ENCODE measurements around the gene SLC9A3.

The SLC9A3 gene

DNA sequence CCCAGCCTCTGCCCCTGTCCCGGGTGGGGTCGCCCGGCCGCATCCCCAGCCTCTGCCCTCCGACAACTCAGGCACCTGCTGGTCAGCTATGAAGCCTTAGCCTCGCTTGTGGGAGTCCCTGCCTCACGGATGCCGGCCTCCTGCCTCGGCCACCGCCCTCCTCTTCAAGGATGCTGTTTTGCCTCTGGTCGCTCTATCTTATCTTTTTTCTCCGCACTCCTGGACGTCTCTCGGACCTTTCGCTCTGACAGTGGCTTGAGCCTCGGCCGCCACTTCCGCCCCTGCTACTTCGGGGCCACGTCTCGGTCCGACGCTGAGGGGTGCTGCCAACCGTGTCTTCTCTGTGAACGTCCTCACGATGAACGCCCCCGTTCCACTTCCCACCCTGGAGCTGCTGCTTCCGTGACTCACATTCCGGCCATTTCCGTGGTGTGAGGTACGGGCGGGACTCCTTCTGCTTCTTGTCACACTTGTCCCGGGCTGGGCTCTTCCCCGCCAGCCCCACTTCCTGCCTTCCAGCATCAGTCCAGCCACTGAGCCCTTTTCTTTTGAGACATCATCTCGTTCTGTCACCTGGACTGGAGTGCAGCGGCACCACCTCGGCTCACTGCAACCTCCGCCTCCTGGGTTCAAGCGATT is 26.3 kb downstream of the SLC9A3 start:
- Histone ChIP-seq H3K27me3 (replicated peaks; ENCODE audit: control insufficient read depth, insufficient read depth, low read length) (no peaks in the 10 kb centered on the region; the same call in 1 of the 2 replicates), H3K4me3 (replicated peaks; ENCODE audit: low read depth, low read length) (no peak overlapping the region), H3K36me3 (ENCODE audit: control insufficient read depth, insufficient read depth, low read length) (no peaks in the 10 kb centered on the region)
- no peak for DNase-seq (ENCODE audit: extremely low read depth, insufficient read length)
- TF ChIP-seq, protein P1, sequence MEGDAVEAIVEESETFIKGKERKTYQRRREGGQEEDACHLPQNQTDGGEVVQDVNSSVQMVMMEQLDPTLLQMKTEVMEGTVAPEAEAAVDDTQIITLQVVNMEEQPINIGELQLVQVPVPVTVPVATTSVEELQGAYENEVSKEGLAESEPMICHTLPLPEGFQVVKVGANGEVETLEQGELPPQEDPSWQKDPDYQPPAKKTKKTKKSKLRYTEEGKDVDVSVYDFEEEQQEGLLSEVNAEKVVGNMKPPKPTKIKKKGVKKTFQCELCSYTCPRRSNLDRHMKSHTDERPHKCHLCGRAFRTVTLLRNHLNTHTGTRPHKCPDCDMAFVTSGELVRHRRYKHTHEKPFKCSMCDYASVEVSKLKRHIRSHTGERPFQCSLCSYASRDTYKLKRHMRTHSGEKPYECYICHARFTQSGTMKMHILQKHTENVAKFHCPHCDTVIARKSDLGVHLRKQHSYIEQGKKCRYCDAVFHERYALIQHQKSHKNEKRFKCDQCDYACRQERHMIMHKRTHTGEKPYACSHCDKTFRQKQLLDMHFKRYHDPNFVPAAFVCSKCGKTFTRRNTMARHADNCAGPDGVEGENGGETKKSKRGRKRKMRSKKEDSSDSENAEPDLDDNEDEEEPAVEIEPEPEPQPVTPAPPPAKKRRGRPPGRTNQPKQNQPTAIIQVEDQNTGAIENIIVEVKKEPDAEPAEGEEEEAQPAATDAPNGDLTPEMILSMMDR (IDR thresholded peaks at IDR 0.05; ENCODE audit: insufficient read depth, low read length, poor library complexity, severe bottlenecking): no peak

DNA sequence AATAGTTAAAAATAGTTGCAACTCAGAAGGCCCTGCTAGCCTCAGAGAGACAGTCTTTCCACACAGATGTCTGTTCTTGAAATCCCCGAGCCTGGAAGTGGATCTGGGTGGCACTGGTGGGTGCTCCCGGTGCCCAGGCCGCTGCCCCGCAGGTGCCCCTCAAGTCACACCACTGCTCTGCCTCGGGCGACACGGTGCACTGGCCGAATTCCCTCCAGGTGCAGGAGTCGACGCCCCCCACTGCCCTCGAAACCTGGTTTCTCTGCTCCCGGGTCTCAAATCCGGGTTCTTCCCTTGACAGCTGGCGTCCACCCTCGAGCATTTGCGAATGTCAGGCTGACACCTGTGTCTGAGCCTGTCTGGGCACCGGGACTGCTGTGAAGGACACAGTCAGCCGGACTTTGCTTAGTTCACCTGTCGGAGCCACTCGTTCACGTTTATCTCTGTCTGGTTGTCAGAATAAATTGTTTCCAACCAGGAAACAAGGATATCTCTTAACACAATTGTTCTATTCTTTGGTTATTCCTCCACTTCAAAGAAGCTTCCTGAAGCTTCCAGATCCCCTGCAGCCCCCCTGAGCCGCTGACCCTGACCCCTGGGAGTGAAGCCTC is 27.1 kb downstream of the SLC9A3 start:
- H3K36me3 ChIP-seq (ENCODE audit: control insufficient read depth, insufficient read depth, low read length): no peaks in the 10 kb centered on the region
- no peaks in the 10 kb centered on the region; the same call in 1 of the 2 replicates for H3K27me3 ChIP-seq (replicated peaks; ENCODE audit: control insufficient read depth, insufficient read depth, low read length)
- no peak for DNase-seq (ENCODE audit: extremely low read depth, insufficient read length)
- TF ChIP-seq, protein P1 (IDR thresholded peaks at IDR 0.05; ENCODE audit: insufficient read depth, low read length, poor library complexity, severe bottlenecking): no peak
- H3K4me3 ChIP-seq (replicated peaks; ENCODE audit: low read depth, low read length): no peak overlapping the region

DNA sequence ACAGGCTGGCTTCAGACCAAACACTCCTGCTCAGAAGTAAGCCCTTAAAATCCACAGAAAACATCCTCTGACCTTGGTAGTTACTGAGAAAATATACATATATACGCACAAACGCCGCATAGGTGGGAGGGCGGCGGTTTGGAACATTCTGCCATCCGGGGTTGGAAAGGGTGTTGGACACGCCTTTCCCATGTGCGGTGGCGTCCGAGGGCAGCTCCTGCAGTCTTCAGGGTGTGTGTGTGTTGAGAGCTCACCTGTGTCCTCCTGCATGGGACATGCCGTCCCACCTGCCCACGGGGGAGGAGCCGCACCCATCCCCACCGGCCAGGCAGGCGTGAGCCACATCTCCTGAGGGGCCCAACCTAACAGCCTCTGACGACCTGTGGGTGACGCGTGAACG is 28.2 kb downstream of the SLC9A3 start:
- H3K4me3 ChIP-seq (replicated peaks; ENCODE audit: low read depth, low read length): no peak overlapping the region
- no peaks in the 10 kb centered on the region for H3K27me3 ChIP-seq (replicated peaks; ENCODE audit: control insufficient read depth, insufficient read depth, low read length)
- DNase-seq (ENCODE audit: extremely low read depth, insufficient read length): no peak
- H3K36me3 ChIP-seq (ENCODE audit: control insufficient read depth, insufficient read depth, low read length): no peaks in the 10 kb centered on the region
- TF ChIP-seq, protein P1 (IDR thresholded peaks at IDR 0.05; ENCODE audit: insufficient read depth, low read length, poor library complexity, severe bottlenecking): no peak

DNA sequence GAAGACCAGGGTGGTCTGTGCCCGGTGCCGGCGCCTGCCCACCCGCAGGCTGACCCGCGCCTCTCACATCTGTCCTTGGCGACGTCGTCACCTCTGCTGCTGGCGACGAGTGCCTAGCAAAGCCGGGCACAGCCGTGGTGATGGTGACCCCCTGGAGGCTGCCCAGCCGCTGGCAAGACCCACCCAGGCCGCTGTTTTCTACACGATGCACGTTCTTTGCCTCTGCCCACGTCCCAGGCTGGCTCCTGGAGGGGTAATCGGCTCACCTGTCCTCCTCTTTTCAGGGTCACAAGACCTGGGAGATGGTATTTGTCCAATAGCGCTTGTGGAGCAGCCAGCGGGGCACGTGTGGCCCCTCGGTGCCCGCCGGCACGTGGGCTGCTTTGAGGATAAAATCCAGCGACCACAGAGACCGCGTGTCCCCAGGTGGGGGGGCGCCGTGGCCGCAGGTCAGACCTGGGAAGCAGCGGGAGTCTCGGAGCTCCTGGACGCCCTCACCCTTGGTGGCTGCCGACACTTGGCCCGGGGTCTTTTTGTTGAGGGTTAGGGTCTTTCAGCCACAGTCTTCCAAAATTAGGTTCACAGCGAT is 29.5 kb downstream of the SLC9A3 start:
- Histone ChIP-seq H3K27me3 (replicated peaks; ENCODE audit: control insufficient read depth, insufficient read depth, low read length) (no peaks in the 10 kb centered on the region), H3K4me3 (replicated peaks; ENCODE audit: low read depth, low read length) (no peak overlapping the region), H3K36me3 (ENCODE audit: control insufficient read depth, insufficient read depth, low read length) (no peaks in the 10 kb centered on the region)
- TF ChIP-seq, protein P1 (IDR thresholded peaks at IDR 0.05; ENCODE audit: insufficient read depth, low read length, poor library complexity, severe bottlenecking): no peak
- no peak for DNase-seq (ENCODE audit: extremely low read depth, insufficient read length)

DNA sequence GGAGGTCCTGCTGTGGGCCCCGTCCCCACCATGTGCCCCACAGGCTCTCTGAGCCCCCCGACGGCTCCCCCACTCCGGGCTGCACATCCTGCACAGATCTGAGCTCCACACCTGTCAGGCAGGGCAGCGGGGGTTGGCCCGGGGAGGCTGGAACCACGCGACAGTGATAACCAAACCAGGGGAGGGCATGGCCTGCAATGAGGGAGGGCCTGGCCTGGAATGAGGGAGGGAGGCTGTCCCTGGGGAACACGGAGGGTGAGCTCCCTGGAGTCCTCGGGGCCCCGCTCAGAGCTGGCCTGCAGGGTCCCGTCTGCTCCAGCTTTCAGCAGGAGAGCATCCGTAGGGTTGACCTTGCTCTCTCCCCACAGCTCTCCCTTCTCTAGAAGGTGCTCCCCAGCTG is 30.5 kb downstream of the SLC9A3 start:
- TF ChIP-seq, protein P1 (IDR thresholded peaks at IDR 0.05; ENCODE audit: insufficient read depth, low read length, poor library complexity, severe bottlenecking): no peak
- no peaks in the 10 kb centered on the region; the same call in 1 of the 2 replicates for H3K27me3 ChIP-seq (replicated peaks; ENCODE audit: control insufficient read depth, insufficient read depth, low read length)
- H3K4me3 ChIP-seq (replicated peaks; ENCODE audit: low read depth, low read length): no peak overlapping the region
- DNase-seq (ENCODE audit: extremely low read depth, insufficient read length): no peak
- H3K36me3 ChIP-seq (ENCODE audit: control insufficient read depth, insufficient read depth, low read length): no peaks in the 10 kb centered on the region

Measured in GM06990 (cell line).